ENCODE results near the gene HSF5.

DNA sequence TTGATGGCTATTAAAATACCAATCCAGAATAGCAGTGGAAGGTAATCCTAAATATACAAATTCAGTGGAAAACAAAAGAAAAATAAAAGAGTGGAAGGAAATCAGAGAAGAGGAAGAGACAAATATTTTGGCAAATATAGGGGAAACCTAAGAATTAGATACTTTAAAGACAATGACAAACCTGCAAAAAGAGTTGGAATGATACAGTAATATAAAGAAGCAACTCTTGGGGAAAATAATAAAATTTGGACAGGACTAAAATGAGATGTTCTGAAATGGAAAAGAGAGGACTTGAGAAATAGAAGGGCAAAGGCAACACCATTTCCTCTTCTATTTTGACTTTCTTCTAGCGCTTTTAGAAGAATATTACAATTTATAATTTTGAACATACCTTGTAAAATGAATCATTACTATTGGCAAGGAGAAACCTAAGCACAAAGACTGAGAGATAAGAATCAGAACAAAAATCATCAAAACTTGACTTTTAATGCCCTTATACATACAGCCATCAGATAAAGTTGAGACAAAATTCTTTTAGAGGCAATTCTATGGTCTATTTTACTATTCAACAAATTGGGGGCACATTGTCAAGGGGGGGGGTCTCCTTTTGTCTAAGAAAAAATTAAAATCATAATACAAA lies 76.0 kb downstream of the HSF5 start:
- no peak for TF ChIP-seq POLR2A (IDR thresholded peaks at IDR 0.05)
- TF ChIP-seq, protein P1, sequence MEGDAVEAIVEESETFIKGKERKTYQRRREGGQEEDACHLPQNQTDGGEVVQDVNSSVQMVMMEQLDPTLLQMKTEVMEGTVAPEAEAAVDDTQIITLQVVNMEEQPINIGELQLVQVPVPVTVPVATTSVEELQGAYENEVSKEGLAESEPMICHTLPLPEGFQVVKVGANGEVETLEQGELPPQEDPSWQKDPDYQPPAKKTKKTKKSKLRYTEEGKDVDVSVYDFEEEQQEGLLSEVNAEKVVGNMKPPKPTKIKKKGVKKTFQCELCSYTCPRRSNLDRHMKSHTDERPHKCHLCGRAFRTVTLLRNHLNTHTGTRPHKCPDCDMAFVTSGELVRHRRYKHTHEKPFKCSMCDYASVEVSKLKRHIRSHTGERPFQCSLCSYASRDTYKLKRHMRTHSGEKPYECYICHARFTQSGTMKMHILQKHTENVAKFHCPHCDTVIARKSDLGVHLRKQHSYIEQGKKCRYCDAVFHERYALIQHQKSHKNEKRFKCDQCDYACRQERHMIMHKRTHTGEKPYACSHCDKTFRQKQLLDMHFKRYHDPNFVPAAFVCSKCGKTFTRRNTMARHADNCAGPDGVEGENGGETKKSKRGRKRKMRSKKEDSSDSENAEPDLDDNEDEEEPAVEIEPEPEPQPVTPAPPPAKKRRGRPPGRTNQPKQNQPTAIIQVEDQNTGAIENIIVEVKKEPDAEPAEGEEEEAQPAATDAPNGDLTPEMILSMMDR (IDR thresholded peaks at IDR 0.05 in 4 of 5, conservative IDR thresholded peaks at IDR 0.05 in 1 of 5): no peak
